C1 segment of cervical spinal cord (tissue), 14 donors: ENCODE measurements around the gene RADIL.
"Not testable (repeated sequence)": the region's sequence is repeated elsewhere in the genome, so short reads cannot be mapped to it uniquely, and the experiment has no call there.

Experiments used
- DNase-seq, 14 donors: peaks; one replicate each; lab custom pipeline; 2025; lab: John Stamatoyannopoulos, UW

RADIL gene

GRCh38 chr7:4883372-4884144 is at the start of gene RADIL:
RADIL (minus strand) TSS chr7:4883716; CDS start chr7:4878139, 5,577 bp downstream.
- peak; percentile 42 to 96 (median 88) for DNase-seq

- peak in 13 of 14 donors; percentile 20 to 94 (median 83) for DNase-seq
Observed at GRCh38 chr7:4931943-4932342, 48.4 kb upstream of the RADIL start.

GRCh38 chr7:4929005-4929404 is 45.5 kb upstream of the RADIL start:
- no peak for DNase-seq

- DNase-seq, result no peak
Observed at GRCh38 chr7:4928445-4928844, 44.9 kb upstream of the RADIL start.

GRCh38 chr7:4919969-4920766 is 36.7 kb upstream of the RADIL start:
- no peak for DNase-seq

GRCh38 chr7:4916113-4916512 is 32.6 kb upstream of the RADIL start:
- DNase-seq, result no peak

GRCh38 chr7:4911111-4911828 is 27.8 kb upstream of the RADIL start:
- no peak for DNase-seq

- no peak for DNase-seq
Observed at GRCh38 chr7:4906682-4907081, 23.2 kb upstream of the RADIL start.

GRCh38 chr7:4905171-4905570 is 21.7 kb upstream of the RADIL start:
- DNase-seq, result no peak

GRCh38 chr7:4904346-4904745 is 20.8 kb upstream of the RADIL start:
- DNase-seq, result no peak

- no peak for DNase-seq
Observed at GRCh38 chr7:4895766-4896165, 12.2 kb upstream of the RADIL start.

GRCh38 chr7:4894482-4894881 is 11.0 kb upstream of the RADIL start:
- no peak for DNase-seq

- no peak for DNase-seq
Observed at GRCh38 chr7:4893929-4894475, 10.5 kb upstream of the RADIL start.

- not testable (repeated sequence) for DNase-seq
Observed at GRCh38 chr7:4893188-4893587, 9.7 kb upstream of the RADIL start.

- not testable (repeated sequence) for DNase-seq
Observed at GRCh38 chr7:4891522-4891921, 8.0 kb upstream of the RADIL start.

- DNase-seq, result no peak
Observed at GRCh38 chr7:4889682-4890081, 6.2 kb upstream of the RADIL start.

- no peak for DNase-seq
Observed at GRCh38 chr7:4888161-4888560, 4.6 kb upstream of the RADIL start.

GRCh38 chr7:4886671-4887070 is 3.2 kb upstream of the RADIL start:
- no peak for DNase-seq

- DNase-seq, result no peak
Observed at GRCh38 chr7:4885317-4885807, 1.8 kb upstream of the RADIL start.

- DNase-seq, result no peak
Observed at GRCh38 chr7:4884164-4884563, 648 bp upstream of the RADIL start.

- no peak for DNase-seq
Observed at GRCh38 chr7:4883033-4883371, 514 bp downstream of the RADIL start.
